ENCODE data around the gene OSM.

Gene OSM

DNA sequence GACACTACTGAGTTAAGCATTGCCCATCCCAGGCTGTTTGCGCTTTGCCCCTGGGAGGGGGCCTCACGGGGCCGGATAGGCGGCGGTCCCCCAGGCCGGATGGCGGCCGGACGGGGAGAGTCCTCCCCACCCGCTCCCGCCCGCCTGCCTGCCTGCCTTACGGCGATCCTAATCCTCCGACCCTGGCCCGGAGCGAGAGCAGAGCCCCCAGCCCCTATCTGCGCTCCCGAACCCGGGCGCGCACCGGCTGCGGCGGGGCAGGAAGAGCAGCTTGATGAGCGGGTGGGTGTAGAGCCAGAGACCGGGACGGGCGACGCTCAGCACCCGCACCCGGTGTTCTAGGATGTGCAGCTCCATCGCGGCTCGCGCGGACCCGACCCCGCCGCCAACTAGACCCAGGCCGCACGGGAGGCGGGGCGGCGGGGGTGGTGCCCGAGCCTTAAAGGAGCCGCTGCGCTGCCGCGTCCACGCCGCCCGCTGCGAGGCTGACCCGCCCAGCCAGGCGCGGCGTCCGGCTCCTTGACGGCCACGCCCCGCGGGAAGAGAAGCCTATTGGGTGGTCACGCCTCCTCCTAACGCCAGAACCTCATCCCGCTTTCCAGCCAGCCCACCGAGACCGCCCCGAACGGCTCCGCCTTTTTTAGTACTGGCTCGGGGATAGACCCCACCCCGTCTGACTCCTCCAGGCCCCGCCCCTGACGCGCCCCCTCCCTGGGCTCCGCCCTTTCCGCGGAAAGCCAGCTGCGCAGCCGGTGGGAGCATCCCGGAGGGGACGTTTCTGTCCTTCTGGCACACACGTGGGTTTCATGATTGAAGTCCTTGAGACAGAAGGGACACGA is 22.7 kb upstream of the OSM start, which contains the start of gene CASTOR1:
Gene CASTOR1 (minus strand): TSS at position 365 of the 839 bp plus-strand sequence. CDS start 8 bp downstream, at position 357.
- peak within 1 kb of the TSS; percentile 89 for H3K4me3 ChIP-seq (ENCODE audit: control insufficient read depth, low read depth, low read length)
- peak; percentile 83 for DNase-seq (ENCODE audit: low read depth)
- TF ChIP-seq, protein P1, sequence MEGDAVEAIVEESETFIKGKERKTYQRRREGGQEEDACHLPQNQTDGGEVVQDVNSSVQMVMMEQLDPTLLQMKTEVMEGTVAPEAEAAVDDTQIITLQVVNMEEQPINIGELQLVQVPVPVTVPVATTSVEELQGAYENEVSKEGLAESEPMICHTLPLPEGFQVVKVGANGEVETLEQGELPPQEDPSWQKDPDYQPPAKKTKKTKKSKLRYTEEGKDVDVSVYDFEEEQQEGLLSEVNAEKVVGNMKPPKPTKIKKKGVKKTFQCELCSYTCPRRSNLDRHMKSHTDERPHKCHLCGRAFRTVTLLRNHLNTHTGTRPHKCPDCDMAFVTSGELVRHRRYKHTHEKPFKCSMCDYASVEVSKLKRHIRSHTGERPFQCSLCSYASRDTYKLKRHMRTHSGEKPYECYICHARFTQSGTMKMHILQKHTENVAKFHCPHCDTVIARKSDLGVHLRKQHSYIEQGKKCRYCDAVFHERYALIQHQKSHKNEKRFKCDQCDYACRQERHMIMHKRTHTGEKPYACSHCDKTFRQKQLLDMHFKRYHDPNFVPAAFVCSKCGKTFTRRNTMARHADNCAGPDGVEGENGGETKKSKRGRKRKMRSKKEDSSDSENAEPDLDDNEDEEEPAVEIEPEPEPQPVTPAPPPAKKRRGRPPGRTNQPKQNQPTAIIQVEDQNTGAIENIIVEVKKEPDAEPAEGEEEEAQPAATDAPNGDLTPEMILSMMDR (IDR thresholded peaks at IDR 0.05; ENCODE audit: control insufficient read depth, insufficient read depth, low read depth, low read length, missing control alignments) = no peak

DNA sequence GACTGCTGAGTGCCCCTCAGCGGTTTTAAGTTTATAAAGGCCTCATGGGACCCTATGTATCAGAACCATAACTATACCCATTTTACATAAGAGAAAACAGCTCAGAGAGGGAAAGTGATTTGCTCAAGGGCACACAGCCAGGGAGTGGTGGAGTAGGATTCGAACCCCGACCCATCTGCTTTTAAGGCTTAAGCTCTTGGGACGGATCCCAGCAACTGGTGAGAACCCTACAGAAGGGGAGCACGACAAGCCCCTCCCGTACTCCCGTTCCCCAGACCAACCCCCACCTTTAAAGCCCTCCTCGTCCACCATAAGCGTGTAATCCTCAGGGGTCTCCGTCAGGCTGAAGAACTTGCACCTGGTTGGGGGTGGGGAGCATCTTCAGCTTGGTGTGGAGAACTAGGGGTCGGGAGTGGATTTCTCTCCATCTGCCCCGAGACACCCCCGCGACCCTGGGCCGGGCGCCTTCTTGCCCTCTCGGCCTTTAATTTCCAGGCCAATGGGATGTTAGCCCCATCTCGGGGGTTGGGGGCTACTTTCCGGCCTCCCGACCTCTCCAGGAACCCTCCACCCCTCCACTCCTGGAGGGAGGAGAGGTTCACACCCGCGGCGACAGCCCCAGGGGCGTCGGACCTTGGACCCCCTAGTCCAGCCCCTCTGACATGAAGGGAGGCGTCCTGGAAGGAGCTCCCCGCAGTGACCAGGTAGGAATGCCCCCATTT is 21.9 kb upstream of the OSM start:
- TF ChIP-seq, protein P1 (IDR thresholded peaks at IDR 0.05; ENCODE audit: control insufficient read depth, insufficient read depth, low read depth, low read length, missing control alignments) = no peak
- H3K4me3 ChIP-seq (ENCODE audit: control insufficient read depth, low read depth, low read length) = peak overlapping the region; percentile 89
- DNase-seq (ENCODE audit: low read depth) = no peak

DNA sequence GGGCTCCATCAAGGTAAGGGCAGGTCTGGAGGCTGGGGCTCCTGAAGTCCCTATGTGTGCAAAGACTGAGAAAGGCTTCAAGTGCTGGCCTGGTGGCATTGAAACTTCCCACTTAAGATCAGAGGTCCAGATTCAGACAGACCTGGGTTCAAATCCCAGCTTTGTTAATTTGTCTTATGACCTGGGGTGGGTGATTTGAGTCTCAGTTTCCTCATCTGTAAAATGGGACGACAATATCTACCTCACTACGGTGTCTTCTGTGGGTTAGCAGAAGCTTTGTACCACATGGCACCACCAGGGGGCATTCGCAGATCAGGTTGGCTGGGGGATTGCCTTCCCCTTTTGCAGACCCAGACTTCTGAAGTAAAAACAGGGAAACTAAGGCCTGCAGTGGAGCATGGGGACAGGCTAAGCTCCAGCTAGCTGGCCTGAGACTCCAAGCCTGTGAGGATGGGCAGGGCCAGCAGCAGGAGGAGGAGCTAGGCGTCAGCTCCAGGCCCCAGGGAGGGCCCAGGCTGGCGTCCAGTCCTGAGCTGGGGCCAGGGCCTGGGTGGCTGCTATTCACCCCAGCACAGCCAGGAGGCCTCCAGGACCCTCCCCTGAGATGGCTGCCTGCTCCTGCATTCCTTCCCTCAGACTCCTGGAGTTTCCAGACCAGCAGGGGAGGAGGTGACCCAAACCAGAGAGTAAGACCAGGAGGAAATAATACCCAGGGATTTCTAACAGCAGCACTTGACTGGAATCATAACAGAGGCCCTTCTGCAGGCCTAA is 21.2 kb upstream of the OSM start:
- TF ChIP-seq, protein P1 (IDR thresholded peaks at IDR 0.05; ENCODE audit: control insufficient read depth, insufficient read depth, low read depth, low read length, missing control alignments) = peak; percentile 57
- H3K4me3 ChIP-seq (ENCODE audit: control insufficient read depth, low read depth, low read length) = no peak overlapping the region
- peak; percentile 83 for DNase-seq (ENCODE audit: low read depth)

DNA sequence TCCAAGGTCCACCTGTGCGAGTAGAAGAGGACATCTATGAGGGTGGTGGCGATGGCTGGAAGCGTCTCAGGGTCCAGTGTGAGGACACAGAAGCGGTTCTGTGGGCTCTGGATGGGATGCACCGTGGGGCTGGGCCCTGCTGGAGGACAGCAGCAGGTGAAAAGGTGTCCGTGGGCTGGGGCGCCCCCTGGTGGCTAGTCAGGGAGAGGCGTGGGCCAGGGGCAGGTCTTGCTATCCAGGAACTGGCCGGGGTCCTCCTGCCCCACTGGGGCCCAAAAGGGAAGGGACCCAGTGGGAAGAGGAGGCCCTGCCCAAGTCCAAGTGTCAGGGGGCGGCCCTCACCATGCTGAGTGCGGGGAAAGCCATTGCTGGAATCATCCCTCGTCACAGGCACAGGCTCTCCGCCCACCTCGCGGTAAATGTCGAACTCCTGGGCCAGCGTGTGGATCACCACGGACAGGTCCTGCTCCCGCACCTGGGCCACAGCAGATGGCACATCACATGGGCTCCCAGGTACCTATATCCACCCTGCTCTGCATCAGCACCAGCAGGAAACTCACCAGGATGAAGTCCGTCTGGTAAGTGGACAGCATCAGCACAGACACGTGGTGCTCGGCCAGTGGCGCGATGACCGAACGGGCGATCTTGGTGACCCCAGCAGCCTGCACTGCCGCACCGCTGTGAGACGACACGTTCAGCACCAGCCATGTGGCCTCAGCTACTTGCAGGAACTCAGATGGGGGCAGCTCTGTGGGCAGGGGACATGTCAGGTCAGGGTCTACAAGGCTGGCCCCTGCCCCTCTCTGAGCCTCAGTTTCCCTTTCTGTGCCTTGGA is 20.4 kb upstream of the OSM start:
- DNase-seq (ENCODE audit: low read depth) = no peak
- TF ChIP-seq, protein P1 (IDR thresholded peaks at IDR 0.05; ENCODE audit: control insufficient read depth, insufficient read depth, low read depth, low read length, missing control alignments) = peak; percentile 94
- no peak overlapping the region for H3K4me3 ChIP-seq (ENCODE audit: control insufficient read depth, low read depth, low read length)

DNA sequence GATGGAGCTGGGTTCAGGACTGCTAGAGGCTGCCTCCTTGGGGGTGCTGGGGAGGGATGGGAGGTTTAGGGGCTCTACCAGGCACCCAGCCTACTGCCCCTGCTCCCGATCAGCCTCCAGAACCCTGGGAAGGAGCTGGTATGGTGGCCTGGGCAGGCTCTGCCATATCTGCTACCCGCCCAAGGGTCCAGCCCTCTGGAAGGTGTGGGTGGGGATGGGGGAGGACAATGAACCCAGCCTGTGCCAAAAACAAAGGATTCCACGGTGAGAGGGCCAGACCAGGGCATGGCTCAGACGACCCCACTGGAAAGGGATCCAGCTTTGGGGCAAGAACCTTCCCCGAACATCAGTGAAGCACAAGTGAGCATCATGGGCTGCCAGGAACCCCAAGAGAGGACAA is 19.7 kb upstream of the OSM start:
- no peak for DNase-seq (ENCODE audit: low read depth)
- H3K4me3 ChIP-seq (ENCODE audit: control insufficient read depth, low read depth, low read length) = no peak overlapping the region
- TF ChIP-seq, protein P1 (IDR thresholded peaks at IDR 0.05; ENCODE audit: control insufficient read depth, insufficient read depth, low read depth, low read length, missing control alignments) = no peak

Measured in AG09309 (cell line).